Effector CD8-positive, alpha-beta T cell (primary cell): ENCODE data around the gene KRTAP10-2.

Source experiments
- DNase-seq: peaks from one replicate; lab custom pipeline; 2025; lab: John Stamatoyannopoulos, UW

KRTAP10-2 gene

DNA sequence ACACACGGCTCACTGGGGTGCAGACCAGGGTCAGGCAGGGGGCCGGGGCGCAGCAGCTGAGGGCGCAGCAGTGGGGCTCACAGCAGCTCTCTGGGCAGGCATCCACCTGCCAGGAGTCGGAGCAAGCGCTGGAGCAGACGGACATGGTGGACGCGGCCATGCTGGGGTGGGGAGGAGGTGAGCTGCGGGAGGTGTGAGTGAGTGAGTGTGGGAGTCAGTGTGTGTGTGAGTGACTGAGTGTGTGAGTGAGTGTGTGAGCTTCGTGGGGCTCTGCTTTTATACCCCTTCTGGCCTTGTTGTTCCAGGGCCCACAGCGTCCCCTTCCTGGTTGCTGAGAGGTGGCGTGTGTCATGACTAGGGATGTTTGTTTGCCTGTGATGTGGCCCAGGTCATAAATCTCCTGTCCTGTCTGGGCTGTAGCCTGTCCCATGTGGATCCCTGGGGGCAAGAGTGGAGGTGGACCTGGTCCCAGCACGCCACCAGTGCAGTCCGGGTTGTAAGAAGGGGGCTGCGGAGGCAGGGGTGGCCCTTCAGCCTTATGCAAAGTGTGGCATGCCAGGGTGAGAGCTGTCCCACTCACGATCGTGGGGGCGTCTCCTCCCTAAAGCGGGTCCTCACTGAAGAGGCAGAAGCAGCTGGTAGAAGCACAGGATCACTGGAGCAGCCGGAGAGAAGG is 11.2 kb downstream of the KRTAP10-2 start, which contains the start of gene KRTAP10-1:
Gene KRTAP10-1, minus strand, starts transcription at position 205 of the 676 bp plus-strand sequence. Its CDS starts 45 bp downstream, at position 160.
- no peak for DNase-seq

DNA sequence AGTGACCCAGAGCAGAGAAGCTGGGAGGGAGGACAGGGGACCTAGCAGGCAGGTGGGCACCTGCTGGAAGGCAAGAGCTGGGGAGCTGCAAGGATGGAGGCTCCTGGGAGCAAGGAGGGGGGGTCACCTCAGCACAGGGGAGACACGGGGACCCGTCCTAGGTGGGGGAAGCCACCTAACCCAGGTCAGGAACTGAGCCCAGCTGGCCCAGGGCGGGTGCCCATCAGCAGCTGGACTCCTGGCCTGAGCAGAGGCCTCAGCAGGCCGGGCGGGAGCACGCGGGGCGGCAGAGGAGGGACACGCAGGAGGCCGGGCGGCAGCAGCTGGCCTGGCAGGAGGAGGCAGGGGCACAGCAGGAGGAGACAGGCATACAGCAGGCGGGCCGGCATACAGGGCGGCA is 12.3 kb downstream of the KRTAP10-2 start:
- DNase-seq, result no peak

DNA sequence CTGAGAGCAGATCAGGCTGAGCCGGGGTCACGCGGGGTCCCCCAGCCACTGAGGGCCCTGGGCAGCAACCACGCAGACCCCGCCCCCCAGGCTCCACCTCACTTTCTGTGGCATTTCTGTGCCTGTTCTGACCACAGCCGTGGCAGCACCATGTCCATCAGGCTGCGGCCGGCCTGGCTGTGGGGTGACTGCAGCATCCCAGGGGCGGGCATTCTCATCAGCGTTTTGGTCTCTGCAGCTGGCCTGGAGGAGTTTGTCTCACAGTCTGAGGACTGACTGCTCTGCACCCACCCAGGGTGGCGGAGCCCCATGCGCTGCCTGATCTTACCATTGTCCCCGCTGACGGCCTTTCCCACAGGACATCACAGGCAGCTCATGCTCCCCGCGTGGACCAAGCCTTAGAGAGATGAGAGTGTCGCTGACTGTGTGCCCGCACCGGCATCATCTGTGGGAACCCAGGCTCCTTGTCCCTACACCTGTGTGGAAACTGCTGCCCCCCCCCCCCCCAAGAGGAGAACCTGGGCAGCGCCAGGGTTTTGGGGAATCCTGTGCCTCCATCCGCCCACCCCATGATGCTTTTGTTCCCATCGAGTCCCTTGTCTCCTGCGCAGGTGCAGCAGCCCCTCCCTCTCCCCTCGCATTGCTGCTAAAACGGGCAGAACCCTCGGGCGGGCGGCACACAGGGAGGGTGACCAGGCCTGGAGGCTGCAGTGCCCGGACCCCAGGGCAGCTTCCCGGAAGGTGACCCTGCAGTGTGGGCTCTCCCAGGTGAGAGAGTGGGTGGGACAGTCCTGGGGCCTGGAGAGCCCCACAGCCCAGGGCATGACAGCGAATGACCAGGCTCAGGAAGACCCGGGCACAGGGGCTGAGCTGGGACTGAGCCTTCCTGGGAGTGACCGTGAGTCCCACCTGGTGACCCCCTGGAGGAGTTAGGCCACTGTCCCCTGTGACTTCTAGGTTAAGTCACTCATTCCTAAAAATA is 13.1 kb downstream of the KRTAP10-2 start:
- DNase-seq, result no peak

DNA sequence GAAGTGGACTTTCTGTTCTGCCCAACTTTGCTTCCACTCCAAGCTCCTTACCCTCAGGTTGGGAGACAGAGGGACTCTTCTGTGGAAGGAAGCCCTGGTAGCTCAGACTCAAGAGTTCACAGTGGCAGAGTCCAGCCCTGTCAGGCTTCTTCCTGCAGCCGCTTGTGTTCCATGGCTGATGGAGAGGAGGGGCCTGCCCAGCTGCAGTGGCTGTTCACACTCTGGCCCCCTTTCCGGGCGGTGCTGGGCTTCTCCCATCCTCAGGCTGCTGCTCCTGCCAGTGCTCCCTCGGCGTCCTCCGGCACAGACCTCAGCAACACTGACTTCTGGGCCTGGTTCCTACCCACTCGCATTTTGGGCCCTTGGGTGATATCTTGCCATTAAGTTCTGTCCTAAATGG is 15.3 kb downstream of the KRTAP10-2 start:
- no peak for DNase-seq

DNA sequence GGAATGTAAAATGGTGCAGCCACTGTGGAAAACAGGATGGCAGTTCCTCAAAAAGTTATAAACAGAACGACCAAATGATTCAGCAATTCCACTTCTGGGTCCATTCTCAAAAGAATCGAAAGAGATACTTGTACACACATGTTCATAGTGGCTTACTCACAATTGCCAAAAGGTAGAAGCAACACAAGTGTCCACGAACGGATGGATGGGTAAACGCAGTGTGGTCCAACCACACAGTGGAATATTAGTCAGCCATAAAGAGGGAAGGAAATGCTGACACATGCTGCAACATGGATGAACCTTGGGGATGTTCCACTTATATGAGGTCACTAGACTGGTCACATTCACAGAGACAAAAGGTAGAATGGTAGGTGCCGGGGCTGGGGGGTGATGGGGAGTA is 16.6 kb downstream of the KRTAP10-2 start:
- DNase-seq, result no peak

DNA sequence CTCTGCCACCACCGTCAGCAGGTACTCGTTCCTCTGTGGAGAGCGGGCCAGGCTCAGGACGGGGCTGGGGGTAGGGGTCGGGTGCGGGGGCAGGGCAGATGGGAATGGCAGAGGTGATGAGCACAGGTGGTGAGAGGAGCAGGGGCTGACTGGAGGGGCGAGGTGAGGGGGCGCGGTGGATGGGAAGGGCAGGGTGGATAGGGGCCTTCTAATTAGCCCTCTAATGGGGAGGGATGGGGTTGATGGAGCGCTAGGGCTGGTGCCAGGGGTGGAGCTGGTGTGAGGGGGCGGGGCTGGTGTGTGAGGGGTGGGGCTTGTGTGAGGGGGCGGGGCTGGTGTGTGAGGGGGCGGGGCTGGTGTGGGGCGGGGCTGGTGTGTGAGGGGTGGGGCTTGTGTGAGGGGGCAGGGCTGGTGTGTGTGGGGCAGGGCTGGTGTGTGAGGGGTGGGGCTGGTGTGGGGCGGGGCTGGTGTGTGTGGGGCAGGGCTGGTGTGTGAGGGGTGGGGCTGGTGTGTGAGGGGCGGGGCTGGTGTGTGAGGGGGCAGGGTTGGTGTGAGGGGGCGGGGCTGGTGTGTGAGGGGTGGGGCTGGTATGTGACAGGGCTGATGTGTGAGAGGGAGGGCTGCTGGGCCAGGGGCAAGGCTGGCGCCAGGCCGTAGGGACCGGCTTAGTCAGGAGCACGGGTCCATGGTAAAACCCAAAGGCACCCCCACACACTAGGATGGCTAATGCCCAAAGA is 17.2 kb downstream of the KRTAP10-2 start:
- no peak for DNase-seq

DNA sequence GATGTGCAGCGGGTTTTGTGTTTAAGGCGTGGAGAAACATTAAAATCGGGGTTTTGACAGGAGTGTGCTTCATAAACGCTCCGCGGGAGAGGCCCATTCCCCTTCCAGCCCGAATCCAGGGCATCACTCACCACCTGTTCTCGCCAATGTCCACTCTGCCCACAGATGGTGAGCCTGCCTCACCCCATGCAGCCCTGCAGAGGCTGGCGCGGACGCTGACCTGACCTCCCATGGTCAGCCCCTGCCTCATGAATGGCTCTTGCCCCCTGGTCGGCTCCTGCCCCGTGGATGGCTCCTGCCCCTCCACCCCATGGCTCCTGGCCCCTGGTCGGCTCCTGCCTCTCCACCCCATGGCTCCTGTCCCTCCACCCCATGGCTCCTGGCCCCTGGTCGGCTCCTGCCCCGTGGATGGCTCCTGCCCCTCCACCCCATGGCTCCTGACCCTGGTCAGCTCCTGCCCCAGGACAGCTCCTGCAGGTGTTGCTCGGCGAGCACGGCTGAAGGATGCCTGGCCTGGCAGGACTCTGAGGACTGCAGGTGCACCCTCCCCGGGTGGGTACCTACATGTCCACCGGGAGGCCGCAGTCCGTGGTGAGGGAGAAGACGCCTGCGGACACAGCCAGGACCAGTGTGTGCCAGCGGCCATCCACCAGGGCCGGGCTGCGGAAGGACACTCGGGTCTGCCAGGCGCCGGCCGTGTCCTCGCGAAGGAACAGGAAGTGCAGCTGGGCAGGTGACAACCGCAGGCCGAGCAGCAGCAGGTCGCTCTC is 18.0 kb downstream of the KRTAP10-2 start:
- no peak for DNase-seq

DNA sequence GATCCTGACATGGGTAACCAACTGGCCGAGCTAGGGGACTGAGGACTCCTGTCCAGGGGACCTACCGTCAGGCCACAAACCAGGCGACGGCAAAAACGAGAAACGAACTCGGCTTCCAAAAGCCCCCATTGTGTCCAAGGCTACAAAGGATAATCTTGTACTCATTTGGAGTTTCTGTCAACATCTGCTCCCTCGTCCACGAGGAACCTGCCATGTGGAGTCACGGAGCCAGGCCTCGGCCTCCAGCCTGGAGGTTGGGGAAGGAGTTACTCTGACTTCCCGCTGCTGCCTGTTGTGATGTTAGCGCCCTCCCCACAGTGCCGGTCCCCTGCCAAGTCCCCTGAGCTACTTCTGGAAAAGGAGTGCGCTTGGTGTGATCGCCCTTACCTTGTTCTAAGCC is 18.6 kb downstream of the KRTAP10-2 start:
- no peak for DNase-seq

DNA sequence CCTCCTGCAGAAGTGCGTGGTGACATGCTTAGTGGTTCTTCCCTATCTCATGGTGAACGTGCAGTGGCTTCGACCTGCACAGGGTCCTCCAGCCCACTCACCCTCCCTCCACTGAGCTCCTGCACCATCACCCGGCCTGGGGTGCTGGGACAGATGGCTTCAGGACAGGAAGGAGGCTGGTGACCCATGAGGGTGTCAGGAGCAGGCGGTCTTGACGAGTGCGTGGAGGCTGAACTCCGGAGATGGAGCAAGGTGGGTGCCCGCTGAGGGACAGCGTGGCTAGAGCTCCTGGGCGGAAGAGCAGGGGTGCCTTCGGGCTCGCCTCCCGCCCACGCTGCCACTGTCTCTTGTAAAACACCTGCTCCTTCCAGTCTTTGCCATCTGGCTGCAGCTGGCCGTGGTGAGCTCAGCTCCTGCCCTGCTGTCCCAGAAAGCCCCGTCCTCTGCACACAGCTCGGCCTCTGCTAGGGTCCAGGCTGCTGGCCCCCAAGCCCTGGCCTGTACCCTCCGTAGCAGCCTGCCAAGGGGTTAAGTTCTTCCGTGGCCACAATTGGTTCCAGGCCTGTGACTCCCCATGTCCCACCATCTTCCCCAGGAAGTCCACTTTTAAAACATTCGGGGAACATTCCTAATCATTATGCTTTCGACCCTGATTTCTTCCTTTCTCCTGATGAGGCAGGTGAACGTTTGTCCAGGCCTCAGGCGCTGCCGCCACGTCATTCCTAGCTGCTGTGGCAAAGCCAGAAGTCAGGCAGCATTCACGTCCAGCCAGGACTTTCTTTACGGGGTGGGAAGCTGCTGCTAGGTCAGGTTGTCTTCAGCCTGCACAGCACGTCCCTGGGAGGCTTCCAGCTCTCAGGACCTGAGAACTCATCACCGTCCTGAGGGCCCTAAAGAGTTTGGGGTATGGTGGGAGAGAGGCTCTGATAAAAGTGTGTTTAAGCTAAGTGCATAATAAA is 19.4 kb downstream of the KRTAP10-2 start:
- no peak for DNase-seq

DNA sequence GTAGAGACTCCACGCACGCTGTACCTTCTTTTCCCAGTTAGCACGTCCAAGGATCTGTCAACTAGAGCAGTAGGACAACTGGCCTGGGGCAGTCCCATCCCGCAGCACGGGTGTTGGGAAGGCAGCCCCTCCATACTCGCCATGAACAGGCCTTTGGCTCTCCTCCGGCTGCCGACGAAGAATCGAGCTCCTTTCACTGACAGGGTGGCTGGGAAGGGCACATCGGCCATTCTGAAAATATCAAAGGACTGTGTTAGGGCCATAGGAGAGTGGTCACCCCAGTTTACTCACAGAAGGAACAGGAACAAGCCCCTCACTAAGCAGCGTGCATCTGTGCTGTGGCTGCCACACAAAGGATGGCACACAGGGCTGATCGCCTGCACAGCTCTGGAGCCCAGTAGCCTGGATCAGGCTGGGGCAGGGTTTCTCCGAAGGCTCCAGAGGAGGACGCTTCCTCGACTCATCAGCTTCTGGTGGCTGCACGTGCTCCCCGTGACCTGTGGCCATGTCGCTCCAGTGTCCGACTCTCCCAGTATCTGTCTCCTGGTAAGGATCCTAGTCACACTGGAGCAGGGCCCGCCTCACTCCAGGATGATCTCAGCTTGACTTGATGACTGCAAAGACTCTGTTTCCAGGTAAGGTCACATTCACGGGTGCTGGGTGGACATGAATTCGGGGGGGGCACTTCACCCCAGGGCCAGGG is 20.3 kb downstream of the KRTAP10-2 start:
- DNase-seq, result no peak

DNA sequence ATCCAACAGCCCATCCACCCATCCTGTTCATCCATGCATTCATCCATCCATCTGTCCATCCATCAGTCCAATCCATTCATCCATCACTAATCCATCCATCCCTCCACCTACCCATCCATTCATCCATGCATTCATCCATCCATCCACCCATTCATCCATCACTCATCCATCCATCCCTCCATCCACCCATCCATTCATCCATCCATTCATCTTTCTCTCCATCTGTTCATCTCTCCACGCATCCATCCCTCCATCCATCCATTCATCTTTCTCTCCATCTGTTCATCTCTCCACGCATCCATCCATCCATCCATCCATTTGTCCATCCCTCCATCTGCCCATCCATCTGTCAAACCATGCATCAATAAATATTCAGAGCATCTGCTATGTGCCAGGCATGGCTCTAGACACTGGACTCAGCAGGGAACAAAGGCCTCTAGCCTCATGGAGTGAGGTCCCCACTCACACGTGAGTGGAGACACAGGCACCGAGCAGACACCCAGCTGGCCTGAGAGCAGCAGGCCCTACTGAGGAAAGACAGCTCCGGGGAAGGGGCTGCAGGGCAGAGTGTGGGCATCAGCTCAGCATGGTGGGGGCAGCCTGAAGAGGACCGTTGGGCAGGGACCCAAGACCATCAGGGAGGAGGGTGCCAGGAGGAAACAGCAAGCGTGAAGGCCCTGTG is 20.9 kb downstream of the KRTAP10-2 start:
- DNase-seq, result no peak

DNA sequence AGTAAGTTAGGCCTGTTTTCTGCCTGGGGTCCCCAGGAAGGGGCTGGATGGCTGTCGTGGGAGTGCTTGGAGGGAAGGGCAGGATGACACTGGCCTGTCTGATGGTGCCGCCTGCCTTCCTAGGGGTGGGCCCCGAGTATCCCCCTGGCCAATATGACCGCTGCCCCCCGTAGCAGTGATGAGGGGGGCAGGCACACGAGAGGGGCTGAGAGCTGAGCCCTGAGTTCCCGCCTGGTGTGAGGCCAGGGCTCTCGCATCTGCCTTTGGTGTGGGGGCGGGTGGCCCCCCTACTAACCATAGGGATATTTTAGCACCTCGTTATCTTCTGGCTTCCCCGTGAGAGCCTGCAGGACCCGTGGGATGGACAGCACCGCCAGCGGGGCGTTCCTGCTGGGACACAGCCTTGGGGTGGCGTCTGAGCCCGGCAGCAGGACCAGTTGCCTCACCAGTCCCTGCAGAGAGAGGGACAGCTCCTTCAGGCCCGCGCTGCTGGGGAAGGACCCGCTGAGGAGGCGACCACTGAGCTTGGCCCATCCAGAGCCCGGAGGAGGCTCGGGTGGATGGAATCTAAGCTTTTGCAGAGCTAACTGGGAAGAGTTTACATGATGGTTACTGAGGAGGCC is 21.7 kb downstream of the KRTAP10-2 start:
- no peak for DNase-seq

DNA sequence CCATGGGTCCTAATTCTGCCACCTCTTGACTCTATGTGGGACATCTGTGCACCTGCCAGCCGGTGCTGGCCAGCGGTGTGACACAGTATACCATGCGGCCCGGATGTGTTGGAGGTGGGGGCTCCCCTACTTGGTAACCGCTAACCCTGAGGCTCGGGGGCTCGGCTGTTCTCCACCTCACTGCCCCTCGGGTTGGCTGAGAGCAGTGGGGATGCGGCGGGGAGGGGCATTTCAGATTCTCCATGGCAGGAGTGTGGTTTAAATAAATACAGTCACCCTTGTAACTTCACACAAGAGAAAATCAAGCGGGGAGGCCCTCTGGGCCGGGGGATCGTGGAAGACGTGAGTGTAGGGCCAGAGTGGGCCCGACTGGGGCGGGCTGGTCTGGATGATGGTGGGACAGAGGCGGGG is 22.3 kb downstream of the KRTAP10-2 start:
- no peak for DNase-seq

DNA sequence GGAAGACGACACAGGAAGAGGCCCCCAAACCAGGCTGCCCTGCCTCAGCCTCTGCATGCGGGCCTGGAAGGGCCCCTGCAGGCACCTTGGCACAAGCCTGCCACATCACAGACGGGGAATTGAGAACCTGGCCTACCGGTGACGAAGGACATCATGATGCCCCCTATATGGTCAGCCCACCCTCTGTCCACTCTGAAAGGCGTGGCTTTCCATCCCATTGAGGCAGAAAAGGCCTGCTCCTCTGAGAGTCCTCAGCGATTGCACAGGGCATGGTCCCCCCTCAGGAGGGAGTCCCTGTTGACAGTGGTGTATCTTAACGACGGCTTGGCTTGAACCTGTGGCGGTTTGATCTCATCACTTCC is 22.7 kb downstream of the KRTAP10-2 start:
- DNase-seq, result no peak

DNA sequence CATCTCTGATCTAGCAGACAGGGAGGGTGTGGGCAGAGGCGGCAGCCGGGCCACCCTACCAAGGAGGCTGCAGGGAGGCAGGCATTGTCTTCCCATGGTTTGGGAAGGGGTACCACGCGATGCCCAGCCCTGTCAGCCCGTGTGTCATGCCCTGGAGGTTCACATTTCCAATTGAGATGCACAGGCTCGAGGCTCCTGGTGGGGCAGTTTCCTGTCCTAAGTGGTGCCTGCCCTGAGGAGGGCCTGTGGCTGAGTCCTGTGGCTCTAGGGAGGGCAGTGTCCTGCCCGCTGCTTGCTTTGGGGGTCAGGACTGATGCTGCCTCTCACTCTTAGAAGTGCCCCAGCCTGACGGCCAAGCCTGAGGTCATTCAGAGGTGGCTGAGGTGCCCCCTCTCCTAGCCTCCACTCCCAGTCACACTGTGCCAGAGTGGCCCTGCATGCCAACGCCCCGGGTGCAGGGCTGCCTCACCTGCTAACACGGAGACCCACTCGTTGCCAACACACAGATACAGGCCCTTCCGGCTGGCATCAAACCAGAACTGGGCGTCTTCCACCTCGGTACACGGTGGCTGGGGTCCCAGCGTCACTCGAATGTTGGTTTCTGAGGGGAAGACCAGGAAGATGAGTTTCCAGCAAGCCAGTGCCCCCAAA is 23.2 kb downstream of the KRTAP10-2 start:
- no peak for DNase-seq

DNA sequence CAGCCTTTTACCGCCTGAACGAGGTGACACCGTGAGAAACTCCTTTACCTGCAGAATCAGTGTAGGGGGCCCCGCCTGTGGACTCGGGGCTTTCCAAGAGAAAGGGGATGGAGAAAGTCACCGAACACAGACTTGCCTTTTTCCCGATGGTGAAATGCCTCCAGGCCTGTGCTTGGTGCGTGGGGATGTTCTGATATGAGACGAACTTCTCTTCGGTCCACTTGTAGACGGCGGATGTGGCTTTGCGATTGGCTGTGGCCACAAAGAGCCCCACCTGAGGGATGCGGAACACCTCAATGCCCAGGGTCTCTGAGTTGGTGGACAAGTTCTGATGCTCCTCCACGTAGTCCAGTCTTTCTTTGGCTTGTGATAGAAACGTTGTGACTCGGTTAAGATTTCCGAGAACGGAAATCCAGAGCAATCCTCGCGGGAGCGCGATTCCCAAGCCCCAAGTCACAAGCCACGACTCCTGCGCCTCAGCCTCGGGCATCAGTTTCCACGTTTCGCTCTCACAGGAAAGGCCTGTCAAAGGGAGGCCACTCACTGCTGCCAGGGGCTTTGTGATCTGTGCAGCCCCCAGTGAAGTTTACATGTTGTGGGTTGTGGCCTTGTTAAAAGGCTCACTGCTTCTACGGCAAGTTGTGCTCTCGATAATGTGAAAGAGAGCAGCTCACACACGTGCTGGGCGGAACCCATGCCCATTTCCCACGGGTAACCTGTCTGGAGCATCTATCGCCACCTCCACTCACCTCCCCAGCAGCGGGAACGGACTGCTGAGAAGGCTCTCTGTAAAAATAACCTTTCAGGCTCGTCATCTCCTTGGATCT is 23.9 kb downstream of the KRTAP10-2 start:
- DNase-seq, result no peak
